ENCODE results near the gene TMEM176B.

GRCh38 chr7:150823484-150824126 lies 23.4 kb upstream of the TMEM176B start:
- TF ChIP-seq, protein P1, sequence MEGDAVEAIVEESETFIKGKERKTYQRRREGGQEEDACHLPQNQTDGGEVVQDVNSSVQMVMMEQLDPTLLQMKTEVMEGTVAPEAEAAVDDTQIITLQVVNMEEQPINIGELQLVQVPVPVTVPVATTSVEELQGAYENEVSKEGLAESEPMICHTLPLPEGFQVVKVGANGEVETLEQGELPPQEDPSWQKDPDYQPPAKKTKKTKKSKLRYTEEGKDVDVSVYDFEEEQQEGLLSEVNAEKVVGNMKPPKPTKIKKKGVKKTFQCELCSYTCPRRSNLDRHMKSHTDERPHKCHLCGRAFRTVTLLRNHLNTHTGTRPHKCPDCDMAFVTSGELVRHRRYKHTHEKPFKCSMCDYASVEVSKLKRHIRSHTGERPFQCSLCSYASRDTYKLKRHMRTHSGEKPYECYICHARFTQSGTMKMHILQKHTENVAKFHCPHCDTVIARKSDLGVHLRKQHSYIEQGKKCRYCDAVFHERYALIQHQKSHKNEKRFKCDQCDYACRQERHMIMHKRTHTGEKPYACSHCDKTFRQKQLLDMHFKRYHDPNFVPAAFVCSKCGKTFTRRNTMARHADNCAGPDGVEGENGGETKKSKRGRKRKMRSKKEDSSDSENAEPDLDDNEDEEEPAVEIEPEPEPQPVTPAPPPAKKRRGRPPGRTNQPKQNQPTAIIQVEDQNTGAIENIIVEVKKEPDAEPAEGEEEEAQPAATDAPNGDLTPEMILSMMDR (conservative IDR thresholded peaks at IDR 0.05; ENCODE audit: low read depth, low read length), result no peak
- no peak for TF ChIP-seq EZH2 (IDR thresholded peaks at IDR 0.05; ENCODE audit: borderline replicate concordance, low read depth, low read length, poor library complexity, severe bottlenecking)

Measured in A673 (cell line).